Activated CD8-positive, alpha-beta memory T cell treated with anti-CD3 and anti-CD28 coated beads, Interleukin-2, amount 50 U/mL, for 1 hour (primary cell): ENCODE data around the gene ZC3H12C.

Source experiments
- DNase-seq: peaks from one replicate; pipeline ENCODE4 v3.0.0-alpha.2; 2020; ENCODE audit errors: extremely low read depth

ZC3H12C gene

GRCh38 chr11:110077346-110077745, 15.8 kb upstream of the ZC3H12C start:
- DNase-seq, result no peak

- no peak for DNase-seq
Measured at GRCh38 chr11:110077831-110078325, 15.3 kb upstream of the ZC3H12C start.

- no peak for DNase-seq
Measured at GRCh38 chr11:110078923-110079544, 14.2 kb upstream of the ZC3H12C start.

GRCh38 chr11:110079726-110080125, 13.5 kb upstream of the ZC3H12C start:
- DNase-seq, result no peak

GRCh38 chr11:110081462-110082376, 11.5 kb upstream of the ZC3H12C start:
- no peak for DNase-seq

- no peak for DNase-seq
Measured at GRCh38 chr11:110082899-110083298, 10.3 kb upstream of the ZC3H12C start.

- DNase-seq, result no peak
Measured at GRCh38 chr11:110085255-110085838, 7.8 kb upstream of the ZC3H12C start.

- no peak for DNase-seq
Measured at GRCh38 chr11:110086892-110087309, 6.3 kb upstream of the ZC3H12C start.

GRCh38 chr11:110087812-110088534, 5.2 kb upstream of the ZC3H12C start:
- no peak for DNase-seq

- no peak for DNase-seq
Measured at GRCh38 chr11:110088535-110089344, 4.5 kb upstream of the ZC3H12C start.

- DNase-seq, result no peak
Measured at GRCh38 chr11:110089617-110090282, 3.4 kb upstream of the ZC3H12C start.

- no peak for DNase-seq
Measured at GRCh38 chr11:110090466-110091026, 2.6 kb upstream of the ZC3H12C start.

GRCh38 chr11:110092111-110092514, 1.1 kb upstream of the ZC3H12C start:
- no peak for DNase-seq

- DNase-seq, result no peak
Measured at GRCh38 chr11:110093407-110094297, 460 bp downstream of the ZC3H12C start.

- DNase-seq, result no peak
Measured at GRCh38 chr11:110094298-110095285, 1.4 kb downstream of the ZC3H12C start.

- no peak for DNase-seq
Measured at GRCh38 chr11:110095554-110095953, 2.4 kb downstream of the ZC3H12C start.

- DNase-seq, result no peak
Measured at GRCh38 chr11:110096496-110096895, 3.3 kb downstream of the ZC3H12C start.

GRCh38 chr11:110097459-110098012, 4.3 kb downstream of the ZC3H12C start:
- DNase-seq, result no peak
